OCI-LY1 (cell line): ENCODE data around the gene MED14.
"Not testable (repeated sequence)": the region's sequence is repeated elsewhere in the genome, so short reads cannot be mapped to it uniquely, and the experiment has no call there.

Source experiments
- H2AFZ ChIP-seq: fragments of 200-600 bp; sonication (generic), shearing (Covaris generic); 2 replicates; pipeline ENCODE4 v1.6.0; 2014; ENCODE audit warnings: antibody characterized with exemption, mild to moderate bottlenecking, low read length
- H3F3A ChIP-seq: fragments of 200-600 bp; sonication (generic), shearing (Covaris generic); 2 replicates; pipeline ENCODE4 v1.6.0; 2014; ENCODE audit warnings: mild to moderate bottlenecking, antibody characterized with exemption, low read length, moderate library complexity; ENCODE audit not compliant: insufficient read depth
- H3K27ac ChIP-seq: fragments of 200-600 bp; sonication (generic); 2 replicates; pipeline ENCODE4 v1.5.1; 2014; ENCODE audit warnings: low read length, mixed run types, mild to moderate bottlenecking, low read depth; ENCODE audit not compliant: poor library complexity, severe bottlenecking
- H3K27me3 ChIP-seq: fragments of 200-600 bp; sonication (generic); 2 replicates; pipeline ENCODE4 v1.6.0; 2014; ENCODE audit warnings: antibody characterized with exemption, mild to moderate bottlenecking, low read length, moderate library complexity; ENCODE audit not compliant: insufficient read depth
- H3K36me3 ChIP-seq: fragments of 200-600 bp; sonication (generic); 2 replicates; pipeline ENCODE4 v1.6.1; 2014; ENCODE audit warnings: mild to moderate bottlenecking, antibody characterized with exemption, low read length, moderate library complexity, mixed read lengths; ENCODE audit not compliant: insufficient read depth
- H3K4me1 ChIP-seq: fragments of 200-600 bp; sonication (generic); 2 replicates; pipeline ENCODE4 v1.5.1; 2014; ENCODE audit warnings: mild to moderate bottlenecking, low read length, moderate library complexity; ENCODE audit not compliant: insufficient read depth, severe bottlenecking
- H3K4me2 ChIP-seq: fragments of 200-600 bp; sonication (generic), shearing (Covaris generic); 2 replicates; pipeline ENCODE4 v1.6.1; 2014; ENCODE audit warnings: low read length
- H3K4me3 ChIP-seq: fragments of 200-600 bp; sonication (generic); 2 replicates; pipeline ENCODE4 v1.5.1; 2014; ENCODE audit warnings: low read length, low read depth, mild to moderate bottlenecking, mixed read lengths; ENCODE audit not compliant: poor library complexity, severe bottlenecking
- H3K79me2 ChIP-seq: fragments of 200-600 bp; shearing (Covaris generic); 2 replicates; pipeline ENCODE4 v1.6.1; 2016; ENCODE audit warnings: mixed run types, low read length, mixed read lengths; ENCODE audit not compliant: insufficient read depth
- H3K9ac ChIP-seq: fragments of 200-600 bp; sonication (generic), shearing (Covaris generic); 2 replicates; pipeline ENCODE4 v1.6.1; 2014; ENCODE audit warnings: mild to moderate bottlenecking, low read length, mixed read lengths
- H3K9me2 ChIP-seq: fragments of 200-600 bp; sonication (generic), shearing (Covaris generic); 2 replicates; pipeline ENCODE4 v1.6.1; 2014; ENCODE audit warnings: low read depth, mild to moderate bottlenecking, low read length, mixed read lengths
- H3K9me3 ChIP-seq: fragments of 200-600 bp; shearing (Covaris generic); 2 replicates; pipeline ENCODE4 v1.6.1; 2014; ENCODE audit warnings: low read length, mixed read lengths
- H4K20me1 ChIP-seq: fragments of 200-600 bp; sonication (generic), shearing (Covaris generic); 2 replicates; pipeline ENCODE4 v1.6.0; 2016; ENCODE audit warnings: mild to moderate bottlenecking, low read length; ENCODE audit not compliant: insufficient read depth
- EZH2 ChIP-seq: fragments of 200-600 bp; sonication (generic), shearing (Covaris generic); IDR thresholded peaks from 2 replicates; pipeline ENCODE4 v1.8.0; 2017; ENCODE audit warnings: borderline replicate concordance, mixed run types, mild to moderate bottlenecking, antibody characterized with exemption, low read length, moderate library complexity, mixed read lengths
- TF ChIP-seq, protein P1 (sequence below): fragments of 200-600 bp; sonication (generic), shearing (Covaris generic); IDR thresholded peaks from 2 replicates; pipeline ENCODE4 v1.5.1; 2017; ENCODE audit warnings: mild to moderate bottlenecking, antibody characterized with exemption, low read length, moderate library complexity, mixed read lengths

Gene MED14

DNA sequence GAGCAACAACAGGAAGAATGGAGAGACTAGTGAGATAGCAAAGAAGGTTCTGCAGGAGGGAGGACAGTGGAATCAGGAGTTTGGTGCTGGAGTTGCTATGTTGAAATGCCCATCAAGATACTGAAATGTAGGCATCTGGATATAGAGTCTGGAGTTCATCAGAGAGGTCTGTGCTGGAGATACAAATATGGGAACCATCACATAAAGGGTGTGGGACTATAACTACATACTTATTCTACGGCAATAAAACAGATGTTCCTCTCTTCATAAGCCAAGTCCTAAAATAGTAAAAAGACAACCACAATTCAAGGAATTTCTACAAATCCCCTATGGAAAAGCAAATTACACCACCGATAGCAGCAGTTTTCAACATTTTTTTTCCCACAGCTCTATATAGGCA, 1.6 kb downstream of the MED14 start:
- H3K9me2 ChIP-seq: no peaks in the 10 kb centered on the region
- H3K4me1 ChIP-seq: peaks cover 51% of the 10 kb centered on the region
- no peaks in the 10 kb centered on the region for H3K27me3 ChIP-seq
- no peak for TF ChIP-seq EZH2
- TF ChIP-seq, protein P1, sequence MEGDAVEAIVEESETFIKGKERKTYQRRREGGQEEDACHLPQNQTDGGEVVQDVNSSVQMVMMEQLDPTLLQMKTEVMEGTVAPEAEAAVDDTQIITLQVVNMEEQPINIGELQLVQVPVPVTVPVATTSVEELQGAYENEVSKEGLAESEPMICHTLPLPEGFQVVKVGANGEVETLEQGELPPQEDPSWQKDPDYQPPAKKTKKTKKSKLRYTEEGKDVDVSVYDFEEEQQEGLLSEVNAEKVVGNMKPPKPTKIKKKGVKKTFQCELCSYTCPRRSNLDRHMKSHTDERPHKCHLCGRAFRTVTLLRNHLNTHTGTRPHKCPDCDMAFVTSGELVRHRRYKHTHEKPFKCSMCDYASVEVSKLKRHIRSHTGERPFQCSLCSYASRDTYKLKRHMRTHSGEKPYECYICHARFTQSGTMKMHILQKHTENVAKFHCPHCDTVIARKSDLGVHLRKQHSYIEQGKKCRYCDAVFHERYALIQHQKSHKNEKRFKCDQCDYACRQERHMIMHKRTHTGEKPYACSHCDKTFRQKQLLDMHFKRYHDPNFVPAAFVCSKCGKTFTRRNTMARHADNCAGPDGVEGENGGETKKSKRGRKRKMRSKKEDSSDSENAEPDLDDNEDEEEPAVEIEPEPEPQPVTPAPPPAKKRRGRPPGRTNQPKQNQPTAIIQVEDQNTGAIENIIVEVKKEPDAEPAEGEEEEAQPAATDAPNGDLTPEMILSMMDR: no peak
- no peaks in the 10 kb centered on the region for H3K36me3 ChIP-seq
- H3K9ac ChIP-seq: peak overlapping the region; percentile 91
- H4K20me1 ChIP-seq: no peaks in the 10 kb centered on the region
- H2AFZ ChIP-seq: no peak overlapping the region
- H3F3A ChIP-seq: no peaks in the 10 kb centered on the region
- peaks cover 52% of the 10 kb centered on the region for H3K79me2 ChIP-seq
- H3K9me3 ChIP-seq: no peaks in the 10 kb centered on the region
- peak overlapping the region; percentile 88 for H3K4me2 ChIP-seq
- H3K27ac ChIP-seq: no peak overlapping the region
- peak overlapping the region; percentile 91 for H3K4me3 ChIP-seq

DNA sequence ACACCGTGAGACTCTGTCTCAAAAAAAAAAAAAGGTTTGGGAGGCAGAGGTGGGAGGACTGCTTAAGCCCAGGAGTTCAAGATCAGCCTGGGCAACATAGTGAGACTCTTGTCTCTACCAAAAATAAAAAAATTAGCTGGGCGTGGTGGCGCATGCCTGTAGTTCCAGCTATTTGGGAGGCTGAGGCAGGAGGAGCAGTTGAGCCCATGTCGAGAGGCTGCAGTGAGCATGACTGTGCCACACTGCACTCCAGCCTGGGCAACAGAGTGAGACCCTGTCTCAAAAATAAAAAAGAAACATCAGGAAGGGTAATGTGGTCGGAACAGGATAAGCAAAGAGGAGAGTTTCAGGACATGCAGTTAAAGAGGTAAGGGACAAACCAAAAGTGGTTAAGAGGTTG, 2.8 kb downstream of the MED14 start:
- not testable (repeated sequence) for H3K4me2 ChIP-seq, H3K27ac ChIP-seq, H3K4me3 ChIP-seq, H3K36me3 ChIP-seq, H3K9me2 ChIP-seq, H3K27me3 ChIP-seq, H3K9ac ChIP-seq, H4K20me1 ChIP-seq, H3F3A ChIP-seq, H2AFZ ChIP-seq, H3K9me3 ChIP-seq
- H3K79me2 ChIP-seq: peaks cover 52% of the 10 kb centered on the region
- H3K4me1 ChIP-seq: peaks cover 51% of the 10 kb centered on the region

- no peak overlapping the region for H3K27ac ChIP-seq
- no peaks in the 10 kb centered on the region for H3F3A ChIP-seq
- H3K36me3 ChIP-seq: peaks cover 18% of the 10 kb centered on the region
- H4K20me1 ChIP-seq: no peaks in the 10 kb centered on the region
- H3K9ac ChIP-seq: no peak overlapping the region; the same call in 1 of the 2 replicates
- H3K4me2 ChIP-seq: peak overlapping the region; percentile 34; the same call in 1 of the 2 replicates
- TF ChIP-seq, protein P1: no peak
- TF ChIP-seq EZH2: no peak
- H3K4me3 ChIP-seq: peak overlapping the region; percentile 9
- no peak overlapping the region for H2AFZ ChIP-seq
- no peaks in the 10 kb centered on the region for H3K27me3 ChIP-seq
- no peaks in the 10 kb centered on the region for H3K9me3 ChIP-seq
- peaks cover 51% of the 10 kb centered on the region for H3K79me2 ChIP-seq
- peaks cover 43% of the 10 kb centered on the region for H3K4me1 ChIP-seq
- H3K9me2 ChIP-seq: no peaks in the 10 kb centered on the region
These were observed 5.5 kb downstream of the MED14 start for GRCh38 chrX:40729598-40730584.
